CD14-positive monocyte (primary cell): Measurements from ENCODE around the gene ZSWIM2. TPM values are rescaled to one million over a fixed set of nuclear protein-coding genes. Genes with fewer than 3 reads are reported as not detected.

ENCODE experiments used
- DNase-seq, 3 donors: peaks; one replicate each; pipeline ENCODE4 v3.0.0-alpha.2; 2011 to 2022
- H2AFZ ChIP-seq: 2 replicates; pipeline ENCODE4 v1.6.0; 2012; ENCODE audit warnings: mild to moderate bottlenecking, low read depth, low read length, inconsistent platforms; ENCODE audit not compliant: insufficient read depth, poor library complexity, severe bottlenecking
- H3K27ac ChIP-seq, 2 donors: 1 replicate in 1 of 2; 2 replicates in 1 of 2; pipeline ENCODE4 v1.5.1; 2012 to 2013; ENCODE audit warnings: low read length in 2 of 2, control low read depth in 1 of 2, inconsistent platforms in 1 of 2, low read depth in 1 of 2, mild to moderate bottlenecking in 1 of 2
- H3K27me3 ChIP-seq, 2 donors: one replicate each; pipeline versions ENCODE4 v1.6.0 to v1.6.1; 2011 to 2013; ENCODE audit warnings: low read length in 2 of 2; ENCODE audit not compliant: control insufficient read depth in 2 of 2, insufficient read depth in 2 of 2
- H3K36me3 ChIP-seq, 2 donors: replicated peaks in 1 of 2; 1 replicate in 1 of 2; 2 replicates in 1 of 2; pipeline versions ENCODE4 v1.5.1 to v1.6.1; 2012 to 2013; ENCODE audit warnings: low read length in 2 of 2, control low read depth in 1 of 2, inconsistent platforms in 1 of 2, mild to moderate bottlenecking in 1 of 2; ENCODE audit not compliant: insufficient read depth in 2 of 2, control insufficient read depth in 1 of 2
- H3K4me1 ChIP-seq, 2 donors: 1 replicate in 1 of 2; 2 replicates in 1 of 2; pipeline versions ENCODE4 v1.5.1 to v1.6.1; 2012 to 2013; ENCODE audit warnings: low read length in 2 of 2, control low read depth in 1 of 2, inconsistent platforms in 1 of 2, mild to moderate bottlenecking in 1 of 2, moderate library complexity in 1 of 2; ENCODE audit not compliant: insufficient read depth in 2 of 2, control insufficient read depth in 1 of 2
- H3K4me2 ChIP-seq: replicated peaks from 2 replicates; pipeline ENCODE3; 2012; ENCODE audit warnings: low read length, moderate library complexity, mild to moderate bottlenecking; ENCODE audit not compliant: poor library complexity, severe bottlenecking; ENCODE audit errors: extremely low read depth
- H3K4me3 ChIP-seq, 3 experiments: fragments of 200-600 bp in 1 of 3; sonication (generic) in 1 of 3; replicated peaks in 1 of 3; 1 replicate in 2 of 3; 2 replicates in 1 of 3; pipeline ENCODE4 v1.5.1; 2011 to 2013; ENCODE audit warnings: low read length in 3 of 3, mild to moderate bottlenecking in 3 of 3, control low read depth in 2 of 3, low read depth in 2 of 3, inconsistent platforms in 1 of 3, moderate library complexity in 1 of 3
- H3K79me2 ChIP-seq: 2 replicates; pipeline ENCODE4 v1.6.0; 2012; ENCODE audit warnings: mild to moderate bottlenecking, control low read depth, inconsistent platforms, low read length, moderate library complexity; ENCODE audit not compliant: insufficient read depth
- H3K9ac ChIP-seq: 2 replicates; pipeline ENCODE4 v1.6.0; 2017; ENCODE audit warnings: low read length, mild to moderate bottlenecking; ENCODE audit not compliant: insufficient read depth, poor library complexity, severe bottlenecking
- H3K9me3 ChIP-seq, 2 donors: replicated peaks in 1 of 2; 1 replicate in 1 of 2; 2 replicates in 1 of 2; pipeline versions ENCODE4 v1.5.1 to v1.6.1; 2012 to 2013; ENCODE audit warnings: low read length in 2 of 2, control low read depth in 1 of 2; ENCODE audit not compliant: control insufficient read depth in 1 of 2, insufficient read depth in 1 of 2
- H4K20me1 ChIP-seq: 2 replicates; pipeline ENCODE4 v1.6.0; 2012; ENCODE audit warnings: mild to moderate bottlenecking, low read length, control low read depth, moderate library complexity; ENCODE audit not compliant: insufficient read depth
- H3K27ac Mint-ChIP-seq, 7 donors: one replicate each; pipeline ENCODE4 v1.8.0; 2020; ENCODE audit warnings: mild to moderate bottlenecking in 7 of 7, mixed read lengths in 7 of 7, moderate library complexity in 6 of 7, inconsistent platforms in 2 of 7
- H3K27me3 Mint-ChIP-seq, 3 donors: one replicate each; pipeline ENCODE4 v1.8.0; 2021 to 2022; ENCODE audit warnings: low read depth in 3 of 3, mild to moderate bottlenecking in 3 of 3, mixed read lengths in 3 of 3, moderate library complexity in 3 of 3, inconsistent platforms in 1 of 3
- H3K36me3 Mint-ChIP-seq, 2 donors: one replicate each; pipeline ENCODE4 v1.8.0; 2020; ENCODE audit warnings: mixed read lengths in 2 of 2, inconsistent platforms in 1 of 2, mild to moderate bottlenecking in 1 of 2
- H3K4me1 Mint-ChIP-seq: one replicate; pipeline ENCODE4 v1.8.0; 2020; ENCODE audit warnings: mild to moderate bottlenecking, mixed read lengths
- H3K4me3 Mint-ChIP-seq, 2 donors: one replicate each; pipeline ENCODE4 v1.8.0; 2020; ENCODE audit warnings: mild to moderate bottlenecking in 2 of 2, mixed read lengths in 2 of 2, moderate library complexity in 1 of 2
- H3K9me3 Mint-ChIP-seq, 7 donors: one replicate each; pipeline ENCODE4 v1.8.0; 2020 to 2022; ENCODE audit warnings: mixed read lengths in 7 of 7, mild to moderate bottlenecking in 6 of 7, moderate library complexity in 6 of 7, inconsistent platforms in 2 of 7
- CTCF ChIP-seq: fragments of 200-600 bp; IDR thresholded peaks from one replicate; pipeline ENCODE4 v1.8.0; 2022; ENCODE audit warnings: antibody characterized with exemption, mild to moderate bottlenecking
- WGBS: methylation state at CpG from one replicate; pipeline ENCODE4 v1.1.5; 2013; ENCODE audit warnings: missing lambda C conversion rate; ENCODE audit not compliant: insufficient coverage; 5-methylcytosine and 5-hydroxymethylcytosine counted together
- intact Hi-C, 2 donors: fragments of 100-400 bp; cut with micrococcal nuclease; formaldehyde crosslinking; loops; one replicate each; pipeline versions ENCODE4 v1.15.0 to v1.15.1; 2023
- polyA plus RNA-seq, 3 donors: library from polyadenylated mRNA; depleted of rRNA in 1 of 3; unstranded in 2 of 3; stranded (reverse) in 1 of 3; fragments of 300-500 nt in 2 of 3; fragments of >200 nt in 1 of 3; fragmentation: Illumina TruSeq in 2 of 3; gene quantifications; 1 replicate in 2 of 3; 2 replicates in 1 of 3; pipeline ENCODE4 v1.2.3, GENCODE V29; 2012 to 2021

The ZSWIM2 gene
- polyA plus RNA-seq, 3 donors: 0.28 to 0.47 TPM; not detected in 1

- Histone ChIP-seq H3K9me3 (no peaks in the 10 kb centered on the region), H3K9ac (no peak overlapping the region), H3K4me2 (no peak overlapping the region), H3K4me3 (no peak overlapping the region), H2AFZ (no peak overlapping the region), H3K27ac (no peak overlapping the region), H4K20me1 (no peaks in the 10 kb centered on the region), H3K4me1 (no peaks in the 10 kb centered on the region), H3K79me2 (no peaks in the 10 kb centered on the region), H3K27me3 (no peaks in the 10 kb centered on the region), H3K36me3 (no peaks in the 10 kb centered on the region)
- H3K27me3 Mint-ChIP-seq: no peaks in the 10 kb centered on the region
- no peaks in the 10 kb centered on the region for H3K36me3 Mint-ChIP-seq
- no peak for DNase-seq
- WGBS: no CpG with 5 or more reads among the region's 1 CpG
- intact Hi-C loops: no loop called here
- no peak for TF ChIP-seq CTCF
- peaks cover 0 to 4% (median 2%) of the 10 kb centered on the region in 7 donors for H3K9me3 Mint-ChIP-seq
- no peak overlapping the region for H3K27ac Mint-ChIP-seq
- H3K4me1 Mint-ChIP-seq: no peaks in the 10 kb centered on the region
- H3K4me3 Mint-ChIP-seq: no peak overlapping the region
These were observed 13.3 kb downstream of the ZSWIM2 start for GRCh38 chr2:186835628-186836027.

- Histone ChIP-seq H3K36me3 (no peaks in the 10 kb centered on the region), H3K4me2 (no peak overlapping the region), H4K20me1 (no peaks in the 10 kb centered on the region), H3K79me2 (no peaks in the 10 kb centered on the region), H3K27me3 (no peaks in the 10 kb centered on the region), H3K4me3 (no peak overlapping the region), H3K9me3 (no peaks in the 10 kb centered on the region), H3K4me1 (no peaks in the 10 kb centered on the region), H3K9ac (no peak overlapping the region), H3K27ac (no peak overlapping the region), H2AFZ (no peak overlapping the region)
- Mint-ChIP-seq H3K4me3 (no peak overlapping the region), H3K9me3 (peaks cover 0 to 3% (median 0%) of the 10 kb centered on the region in 7 donors), H3K27ac (no peak overlapping the region), H3K4me1 (no peaks in the 10 kb centered on the region), H3K27me3 (peaks cover 0 to 1% (median 0%) of the 10 kb centered on the region in 3 donors), H3K36me3 (no peaks in the 10 kb centered on the region)
- intact Hi-C loops: no loop called here
- DNase-seq: no peak
- TF ChIP-seq CTCF: no peak
- WGBS: no CpG with 5 or more reads among the region's 2 CpGs
These were observed 21.0 kb downstream of the ZSWIM2 start for GRCh38 chr2:186827862-186828492.
